H1 (cell line): Measurements from ENCODE around the gene ZNF385B. TPM values are rescaled to one million over a fixed set of nuclear protein-coding genes. Genes with fewer than 3 reads are reported as not detected.
A peak's percentile ranks its signal among the peaks of the same experiment; 100 is the strongest.

Source experiments
- CTCF ChIA-PET: fragments of 300-600 bp; sonication (Branson Sonifier 250); formaldehyde crosslinking; loops from one replicate; lab custom pipeline; 2021; ENCODE audit not compliant: partially characterized antibody; lab: Charles Lee
- POLR2A ChIA-PET: fragments of 300-600 bp; sonication (Branson Sonifier 250); formaldehyde crosslinking; loops from one replicate; lab custom pipeline; 2021; ENCODE audit warnings: inconsistent platforms; ENCODE audit not compliant: partially characterized antibody; lab: Charles Lee
- DNase-seq, 2 experiments: peaks; one replicate each; pipeline versions ENCODE4 v3.0.0 to v3.0.0-alpha.2; 2010 to 2022; ENCODE audit warnings: low spot score in 2 of 2, low read depth in 1 of 2, mixed read lengths in 1 of 2
- FAIRE-seq: peaks from 2 replicates; lab custom pipeline; 2011; peaks lifted over from hg19 to GRCh38; lab: Jason Lieb, UNC
- H2AFZ ChIP-seq: 2 replicates; pipeline ENCODE4 v1.8.1; 2012; ENCODE audit warnings: low read length, inconsistent platforms
- H2AK5ac ChIP-seq: 2 replicates; pipeline ENCODE4 v1.6.1; 2013; ENCODE audit warnings: low read depth, low read length
- H2BK120ac ChIP-seq: replicated peaks from 2 replicates; pipeline ENCODE3; 2013; ENCODE audit warnings: low read depth, low read length, inconsistent platforms
- H2BK12ac ChIP-seq: 2 replicates; pipeline ENCODE4 v1.6.1; 2013; ENCODE audit warnings: low read depth, low read length
- H2BK15ac ChIP-seq: 2 replicates; pipeline ENCODE4 v1.6.1; 2013; ENCODE audit warnings: low read length
- H2BK20ac ChIP-seq: 2 replicates; pipeline ENCODE4 v1.6.1; 2013; ENCODE audit warnings: low read length
- H2BK5ac ChIP-seq: 2 replicates; pipeline ENCODE4 v1.6.1; 2013; ENCODE audit warnings: low read depth, low read length
- H3K14ac ChIP-seq: 2 replicates; pipeline ENCODE4 v1.6.1; 2013; ENCODE audit warnings: inconsistent platforms; ENCODE audit not compliant: insufficient read length
- H3K18ac ChIP-seq: 2 replicates; pipeline ENCODE4 v1.6.1; 2013; ENCODE audit warnings: low read length; ENCODE audit errors: extremely low read depth
- H3K23ac ChIP-seq: 2 replicates; pipeline ENCODE4 v1.6.1; 2013; ENCODE audit warnings: inconsistent platforms; ENCODE audit not compliant: insufficient read length
- H3K23me2 ChIP-seq: 2 replicates; pipeline ENCODE4 v1.6.1; 2013; ENCODE audit warnings: low read depth, low read length
- H3K27ac ChIP-seq: 2 replicates; pipeline ENCODE4 v1.6.1; 2011; ENCODE audit warnings: low read depth, low read length, inconsistent platforms
- H3K27me3 ChIP-seq, 4 experiments: replicated peaks in 1 of 4; 1 replicate in 1 of 4; 2 replicates in 3 of 4; pipeline versions ENCODE4 v1.6.1 to v1.8.1; 2011 to 2013; ENCODE audit warnings: low read length in 3 of 4, mild to moderate bottlenecking in 3 of 4, inconsistent platforms in 2 of 4, mixed read lengths in 2 of 4, moderate library complexity in 1 of 4; ENCODE audit not compliant: control insufficient read depth in 3 of 4, insufficient read depth in 3 of 4; ENCODE audit errors: extremely low read depth in 1 of 4
- H3K36me3 ChIP-seq, 4 experiments: 2 replicates each; pipeline versions ENCODE4 v1.6.1 to v1.8.1; 2011 to 2013; ENCODE audit warnings: mild to moderate bottlenecking in 4 of 4, low read length in 3 of 4, moderate library complexity in 2 of 4, control low read depth in 1 of 4, inconsistent platforms in 1 of 4; ENCODE audit not compliant: insufficient read depth in 4 of 4, control insufficient read depth in 2 of 4
- H3K4ac ChIP-seq: replicated peaks from 2 replicates; pipeline ENCODE3; 2013; ENCODE audit warnings: low read length, low read depth, mixed read lengths, inconsistent platforms; ENCODE audit not compliant: insufficient read length
- H3K4me1 ChIP-seq, 4 experiments: replicated peaks in 1 of 4; 1 replicate in 1 of 4; 2 replicates in 3 of 4; pipeline versions ENCODE4 v1.6.1 to v1.8.1; 2011 to 2013; ENCODE audit warnings: low read length in 3 of 4, inconsistent platforms in 2 of 4, mixed read lengths in 1 of 4; ENCODE audit not compliant: insufficient read depth in 4 of 4, control insufficient read depth in 3 of 4
- H3K4me2 ChIP-seq, 2 experiments: 2 replicates each; pipeline versions ENCODE4 v1.6.1 to v1.8.1; 2011 to 2013; ENCODE audit warnings: low read depth in 2 of 2, low read length in 2 of 2, control low read depth in 1 of 2, inconsistent platforms in 1 of 2, mild to moderate bottlenecking in 1 of 2; ENCODE audit not compliant: insufficient read depth in 1 of 2
- H3K4me3 ChIP-seq, 4 experiments: fragments of 200-600, 300-600 bp in 1 of 4; sonication (generic), shearing (Covaris generic), sonication (Bioruptor Twin) in 1 of 4; 2 replicates each; pipeline versions ENCODE4 v1.5.1 to v1.8.1; 2011 to 2016; ENCODE audit warnings: low read length in 4 of 4, low read depth in 3 of 4, control low read depth in 2 of 4, inconsistent platforms in 2 of 4, mild to moderate bottlenecking in 2 of 4, mixed read lengths in 1 of 4, moderate library complexity in 1 of 4; ENCODE audit not compliant: insufficient read depth in 2 of 4; ENCODE audit errors: extremely low read depth in 1 of 4
- H3K56ac ChIP-seq: replicated peaks from 2 replicates; pipeline ENCODE3; 2013; ENCODE audit warnings: low read depth, mild to moderate bottlenecking, mixed read lengths, low read length, inconsistent platforms; ENCODE audit not compliant: insufficient read length
- H3K79me1 ChIP-seq: 2 replicates; pipeline ENCODE4 v1.6.1; 2013; ENCODE audit warnings: low read depth, low read length, control low read depth
- H3K79me2 ChIP-seq, 2 experiments: 2 replicates each; pipeline versions ENCODE4 v1.6.1 to v1.8.1; 2012 to 2013; ENCODE audit warnings: low read length in 2 of 2, mild to moderate bottlenecking in 2 of 2, inconsistent platforms in 1 of 2; ENCODE audit not compliant: insufficient read depth in 2 of 2, control insufficient read depth in 1 of 2
- H3K9ac ChIP-seq, 4 experiments: replicated peaks in 1 of 4; 1 replicate in 1 of 4; 2 replicates in 3 of 4; pipeline versions ENCODE4 v1.6.1 to v1.8.1; 2011 to 2013; ENCODE audit warnings: low read depth in 3 of 4, low read length in 3 of 4, control low read depth in 2 of 4, mild to moderate bottlenecking in 2 of 4, moderate library complexity in 2 of 4, inconsistent platforms in 1 of 4; ENCODE audit errors: extremely low read depth in 1 of 4
- H3K9me3 ChIP-seq, 2 experiments: 2 replicates each; pipeline versions ENCODE4 v1.6.1 to v1.8.1; 2012 to 2013; ENCODE audit warnings: mild to moderate bottlenecking in 2 of 2, moderate library complexity in 2 of 2, control low read depth in 1 of 2, inconsistent platforms in 1 of 2, low read depth in 1 of 2, low read length in 1 of 2, mixed read lengths in 1 of 2; ENCODE audit not compliant: insufficient read depth in 2 of 2
- H4K20me1 ChIP-seq, 2 experiments: replicated peaks in 1 of 2; 2 replicates each; pipeline versions ENCODE3 to v1.8.1; 2011 to 2013; ENCODE audit warnings: inconsistent platforms in 2 of 2, low read length in 2 of 2, mild to moderate bottlenecking in 1 of 2; ENCODE audit not compliant: insufficient read depth in 2 of 2, control insufficient read depth in 1 of 2
- H4K5ac ChIP-seq: 2 replicates; pipeline ENCODE4 v1.6.1; 2013; ENCODE audit warnings: low read length, low read depth, mixed read lengths, inconsistent platforms; ENCODE audit not compliant: insufficient read length
- H4K8ac ChIP-seq: 2 replicates; pipeline ENCODE4 v1.8.0; 2013; ENCODE audit warnings: mild to moderate bottlenecking, moderate library complexity, low read length, inconsistent platforms; ENCODE audit not compliant: insufficient read depth; ENCODE audit errors: extremely low read depth
- H4K91ac ChIP-seq: replicated peaks from 2 replicates; pipeline ENCODE3; 2013; ENCODE audit warnings: low read length, mixed read lengths, inconsistent platforms; ENCODE audit not compliant: insufficient read length
- POU5F1 ChIP-seq: IDR thresholded peaks from 2 replicates; pipeline ENCODE4 v1.6.1; 2011; ENCODE audit warnings: low read depth, mild to moderate bottlenecking, low read length, moderate library complexity
- RBBP5 ChIP-seq: IDR thresholded peaks from 2 replicates; pipeline ENCODE4 v1.7.1; 2012; ENCODE audit warnings: low read depth, mild to moderate bottlenecking, inconsistent platforms, low read length, moderate library complexity, borderline replicate concordance
- SIX5 ChIP-seq: IDR thresholded peaks from 2 replicates; pipeline ENCODE4 v1.6.1; 2011; ENCODE audit warnings: mild to moderate bottlenecking, low read depth, low read length
- whole genome bisulfite sequencing, 2 experiments: shearing (Covaris generic) in 1 of 2; methylation state at CpG; one replicate each; pipeline versions ENCODE4 v1.1.6 to v1.1.7; 2013 to 2015; ENCODE audit warnings: low lambda C conversion rate in 2 of 2, mixed read lengths in 2 of 2, inconsistent platforms in 1 of 2, low coverage in 1 of 2, missing lambda C conversion rate in 1 of 2; ENCODE audit not compliant: insufficient replicate concordance in 2 of 2, insufficient coverage in 1 of 2, insufficient read length in 1 of 2; ENCODE audit errors: extremely low coverage in 1 of 2, missing lambda C conversion rate in 1 of 2; 5-methylcytosine and 5-hydroxymethylcytosine counted together
- polyA plus RNA-seq, 7 experiments: library from polyadenylated mRNA; depleted of rRNA in 3 of 7; stranded (reverse) in 5 of 7; unstranded in 2 of 7; fragments of >200 nt in 5 of 7; fragments of 200-250 nt in 2 of 7; gene quantifications; 1 replicate in 5 of 7; 2 replicates in 1 of 7; 4 replicates in 1 of 7; pipeline versions ENCODE4 v1.2.1 to v1.2.3, GENCODE V29; 2011 to 2013; ENCODE audit warnings: missing spikeins in 2 of 7, mixed read lengths in 2 of 7
- total RNA-seq: library from RNA; stranded (reverse); fragmentation: NEBNext Ultra II Directional; extraction: Animal tissue kit (Norgen Biotek cat#: 25700); gene quantifications from 2 replicates; pipeline ENCODE4 v1.2.1, GENCODE V29; 2021

The ZNF385B gene
- total and polyA plus RNA-seq, 2 of the 8 experiments (the other 6 are each of a cell fraction or from before 2014, with no cell fraction given) = 1.1 to 3.7 TPM

DNA sequence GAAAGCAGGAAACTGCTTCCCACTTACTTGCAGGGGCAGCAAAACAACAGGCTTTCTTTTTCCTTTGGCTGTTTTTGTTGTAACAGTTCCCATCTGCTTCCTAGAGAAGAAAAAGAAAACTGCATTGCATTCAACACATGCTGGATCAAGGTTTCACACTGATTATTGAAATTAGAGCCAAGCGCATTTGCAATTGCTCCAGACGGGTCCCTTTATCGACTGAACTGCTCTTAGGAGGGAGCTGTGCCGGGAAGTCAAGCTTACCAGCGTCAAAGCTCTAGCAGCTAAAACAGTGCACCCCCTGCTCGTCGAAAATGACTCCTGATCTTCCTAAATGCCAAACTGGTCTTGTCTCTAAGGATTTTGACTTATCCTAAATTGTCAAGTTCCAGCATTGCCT, 432.8 kb downstream of the ZNF385B start:
- H3K4me1 ChIP-seq = peaks cover 0 to 10% (median 1%) of the 10 kb centered on the region in 4 experiments; a peak in 3 of 7 replicates
- H3K9ac ChIP-seq = no peak overlapping the region
- H4K8ac ChIP-seq = no peak overlapping the region
- H2BK5ac ChIP-seq = peak overlapping the region; percentile 38; the same call in 1 of the 2 replicates
- POLR2A ChIA-PET = no interaction called here
- no peaks in the 10 kb centered on the region for H3K36me3 ChIP-seq
- H3K14ac ChIP-seq = no peak overlapping the region
- H2BK15ac ChIP-seq = no peak overlapping the region
- H4K20me1 ChIP-seq = no peaks in the 10 kb centered on the region
- 0 out of 2 replicates have a peak overlapping the region, but pooled peaks have one; percentile 22 for H2BK12ac ChIP-seq
- no peaks in the 10 kb centered on the region for H3K9me3 ChIP-seq
- 27% methylated on average over 7 of the region's 7 CpGs; no CpG with 5 or more reads in 1 of the 2 experiments for WGBS, 2 experiments
- H3K4ac ChIP-seq = no peak overlapping the region
- no peak overlapping the region for H3K27ac ChIP-seq
- H4K5ac ChIP-seq = no peak overlapping the region
- no peak overlapping the region for H3K23ac ChIP-seq
- TF ChIP-seq POU5F1 (no peak), SIX5 (no peak), RBBP5 (0 out of 2 replicates have a peak, but pooled peaks have one; percentile 40)
- TF ChIP-seq, all 59 proteins: peak for 1
- no peak overlapping the region for H3K56ac ChIP-seq
- H3K79me1 ChIP-seq = no peaks in the 10 kb centered on the region
- H2BK120ac ChIP-seq = no peak overlapping the region
- H4K91ac ChIP-seq = no peak overlapping the region
- no peak overlapping the region for H2AK5ac ChIP-seq
- no peaks in the 10 kb centered on the region for H3K27me3 ChIP-seq
- CTCF ChIA-PET = interaction anchor here (0.8 to 2.0 kb wide), 3 partner anchors 10 to 45 kb away, joined by 3 to 9 read pairs (median 6); no protein-coding TSS in a partner anchor
- H2AFZ ChIP-seq = peak overlapping the region; percentile 98
- no peaks in the 10 kb centered on the region; the same call in 1 of the 2 replicates for H3K23me2 ChIP-seq
- FAIRE-seq = no peak
- H3K79me2 ChIP-seq = no peaks in the 10 kb centered on the region
- H3K4me3 ChIP-seq = peak overlapping the region in 1 of 4 experiments; percentile 18; a peak in 1 of 8 replicates
- no peak overlapping the region for H3K18ac ChIP-seq
- no peak for DNase-seq
- peak overlapping the region; percentile 51 to 52; a peak in 3 of 4 replicates for H3K4me2 ChIP-seq
- no peak overlapping the region for H2BK20ac ChIP-seq
